Memory B cell (primary cell): ENCODE results near the gene CRYBG3.
A peak's percentile ranks its signal among the peaks of the same experiment; 100 is the strongest.

Experiments used
- ATAC-seq: fragments of 150-1000 bp; cut with Tn5 transposase; 2 replicates; pipeline ENCODE4 v1.10.0; 2021; ENCODE audit warnings: low read depth, mild to moderate bottlenecking, moderate library complexity
- DNase-seq, 2 donors: peaks; one replicate each; pipeline ENCODE4 v3.0.0; 2022; ENCODE audit warnings: low spot score in 2 of 2
- H3K27ac Mint-ChIP-seq: one replicate; pipeline ENCODE4 v1.8.0; 2022; ENCODE audit warnings: mild to moderate bottlenecking, moderate library complexity, mixed read lengths
- H3K27me3 Mint-ChIP-seq: one replicate; pipeline ENCODE4 v1.8.0; 2022; ENCODE audit warnings: mixed read lengths
- H3K36me3 Mint-ChIP-seq: one replicate; pipeline ENCODE4 v1.8.0; 2022; ENCODE audit warnings: mild to moderate bottlenecking, mixed read lengths
- H3K4me1 Mint-ChIP-seq: one replicate; pipeline ENCODE4 v1.8.0; 2022; ENCODE audit warnings: mixed read lengths
- H3K4me3 Mint-ChIP-seq: one replicate; pipeline ENCODE4 v1.8.0; 2022; ENCODE audit warnings: mild to moderate bottlenecking, moderate library complexity, mixed read lengths
- H3K9me3 Mint-ChIP-seq: one replicate; pipeline ENCODE4 v1.8.0; 2022; ENCODE audit warnings: mixed read lengths

The CRYBG3 gene

DNA sequence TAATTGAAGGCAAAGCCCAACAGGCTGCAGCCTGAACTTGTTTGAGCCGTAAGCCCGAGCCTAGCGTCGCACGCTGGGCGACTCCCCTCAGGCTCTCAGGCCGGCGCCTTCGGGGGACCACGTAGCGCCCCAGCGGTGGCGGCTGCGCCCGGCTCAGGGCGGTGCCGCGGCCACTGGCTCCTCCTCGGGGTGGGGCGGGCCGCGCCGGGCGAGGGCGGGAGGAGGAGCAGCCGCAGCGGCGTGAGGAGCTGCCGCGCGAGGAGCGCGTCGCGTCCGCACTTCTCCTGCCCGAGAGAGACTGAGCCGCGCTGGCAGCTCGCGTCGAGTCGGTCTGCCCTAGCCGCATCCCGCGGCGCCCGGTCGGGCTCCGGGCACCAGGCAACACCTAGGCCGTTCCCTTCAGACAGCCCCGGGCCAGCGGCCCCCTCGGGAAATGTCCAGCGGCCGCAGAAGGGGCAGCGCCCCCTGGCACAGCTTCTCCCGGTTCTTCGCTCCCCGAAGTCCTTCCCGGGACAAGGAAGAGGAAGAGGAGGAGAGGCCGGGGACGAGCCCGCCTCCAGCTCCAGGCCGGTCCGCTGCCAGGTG lies at the start of gene CRYBG3:
Gene CRYBG3 (plus strand): TSS at position 238 of the 585 bp plus-strand sequence. CDS start 196 bp downstream, at position 434.
- H3K4me1 Mint-ChIP-seq: peaks cover 15% of the 10 kb centered on the region
- no peaks in the 10 kb centered on the region for H3K36me3 Mint-ChIP-seq
- DNase-seq: peak; percentile 74 to 77
- peak within 1 kb of the TSS; percentile 13 for H3K27ac Mint-ChIP-seq
- no peaks in the 10 kb centered on the region for H3K9me3 Mint-ChIP-seq
- peaks cover 20% of the 10 kb centered on the region for H3K27me3 Mint-ChIP-seq
- peak within 1 kb of the TSS; percentile 90 for H3K4me3 Mint-ChIP-seq
- ATAC-seq: peak; percentile 96

DNA sequence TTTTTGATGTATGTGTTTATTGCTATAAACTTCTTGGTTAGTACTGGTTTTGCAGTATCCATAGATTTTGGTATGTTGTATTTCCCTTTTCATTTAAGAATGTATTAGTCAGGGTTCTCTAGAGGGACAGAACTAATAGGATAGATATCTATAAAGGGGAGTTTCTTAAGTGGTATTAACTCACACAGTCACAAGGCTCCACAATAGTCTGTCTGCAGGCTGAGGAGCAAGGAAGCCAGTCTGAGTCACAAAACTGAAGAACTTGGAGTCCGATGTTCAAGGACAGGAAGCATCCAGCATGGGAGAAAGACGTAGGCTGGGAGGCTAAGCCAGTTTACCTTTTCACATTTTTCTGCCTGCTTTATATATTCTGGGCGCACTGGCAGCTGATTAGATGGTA lies 48.9 kb upstream of the CRYBG3 start:
- Mint-ChIP-seq H3K4me1 (no peaks in the 10 kb centered on the region), H3K36me3 (peaks cover 24% of the 10 kb centered on the region), H3K4me3 (no peak overlapping the region), H3K9me3 (no peaks in the 10 kb centered on the region), H3K27me3 (no peaks in the 10 kb centered on the region), H3K27ac (no peak overlapping the region)
- DNase-seq (no peak), ATAC-seq (no peak)

DNA sequence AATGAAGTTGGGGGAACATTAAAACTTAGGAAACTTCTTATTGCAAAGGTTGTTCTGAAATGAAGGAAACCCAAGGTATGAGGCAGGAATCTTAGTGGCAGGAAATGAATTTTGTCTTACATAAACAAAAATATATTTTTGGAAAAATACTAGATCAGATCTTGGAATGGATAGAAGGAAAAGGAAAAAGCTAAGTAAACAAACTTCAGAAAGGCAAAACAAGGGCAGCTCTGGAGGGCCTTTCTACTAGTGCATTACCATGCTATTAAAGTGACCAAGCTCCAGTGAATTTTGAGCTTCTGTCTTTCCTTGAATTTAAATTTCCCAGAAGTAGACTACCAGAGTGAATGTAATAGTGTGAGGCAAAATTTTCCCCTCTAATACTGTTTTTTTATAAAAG lies 43.7 kb upstream of the CRYBG3 start:
- Mint-ChIP-seq H3K27ac (no peak overlapping the region), H3K4me3 (no peak overlapping the region), H3K4me1 (no peaks in the 10 kb centered on the region), H3K9me3 (no peaks in the 10 kb centered on the region), H3K27me3 (no peaks in the 10 kb centered on the region), H3K36me3 (peaks cover 9% of the 10 kb centered on the region)
- no peak for ATAC-seq
- no peak for DNase-seq

DNA sequence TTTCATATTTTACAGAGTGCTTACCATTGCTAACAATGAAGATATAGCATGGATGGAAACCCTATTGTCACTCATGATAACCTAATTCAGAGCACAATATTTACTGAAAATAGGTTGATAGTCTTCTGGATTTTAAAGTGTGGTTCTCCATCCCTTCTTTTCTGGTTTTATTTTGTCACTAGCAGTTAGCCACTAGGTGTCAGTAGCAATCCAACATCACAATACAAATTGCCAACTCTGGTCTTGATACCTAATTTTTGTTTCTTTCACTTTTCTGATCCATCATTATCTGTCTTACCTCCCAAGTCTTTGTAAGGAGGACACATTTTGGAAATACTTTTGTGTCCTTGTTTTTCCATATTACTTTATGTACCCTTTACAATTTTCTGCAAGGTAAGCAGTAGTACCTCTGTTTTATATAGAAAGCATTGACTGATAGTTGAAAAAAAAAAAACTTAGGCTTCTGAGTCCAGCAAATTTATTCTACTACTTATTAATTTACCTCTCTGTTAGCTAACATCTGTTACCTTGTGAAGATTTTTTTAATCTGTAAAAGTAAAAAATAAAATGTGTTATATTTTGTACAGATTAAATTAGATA lies 28.3 kb upstream of the CRYBG3 start:
- DNase-seq: peak in 1 of 2 donors; percentile 36
- no peaks in the 10 kb centered on the region for H3K27me3 Mint-ChIP-seq

DNA sequence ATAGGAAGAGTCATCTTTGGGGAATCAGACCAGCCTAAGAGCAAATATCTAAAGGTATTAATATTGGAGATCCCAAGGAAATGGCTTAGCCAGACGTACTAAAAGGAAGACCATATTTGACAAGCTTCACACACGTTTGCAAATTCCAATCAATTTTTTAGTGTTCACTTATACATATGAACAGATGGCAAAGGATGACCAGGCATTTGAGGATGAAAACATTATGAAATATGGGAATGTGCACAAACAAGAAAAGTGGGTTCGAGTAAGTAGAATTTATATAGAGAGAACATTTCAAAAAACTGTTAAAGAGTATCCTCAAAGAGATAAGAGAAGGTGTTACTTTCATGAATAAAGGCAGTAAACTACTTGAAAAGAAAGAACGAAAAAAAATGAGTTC lies 25.9 kb upstream of the CRYBG3 start:
- H3K36me3 Mint-ChIP-seq: no peaks in the 10 kb centered on the region
- H3K4me3 Mint-ChIP-seq: no peak overlapping the region
- DNase-seq (no peak), ATAC-seq (no peak)
- no peak overlapping the region for H3K27ac Mint-ChIP-seq
- H3K4me1 Mint-ChIP-seq: no peaks in the 10 kb centered on the region
- no peaks in the 10 kb centered on the region for H3K9me3 Mint-ChIP-seq
- H3K27me3 Mint-ChIP-seq: no peaks in the 10 kb centered on the region

More for the DNA sequence above, 28.3 kb upstream of the CRYBG3 start:
- H3K4me1 Mint-ChIP-seq: no peaks in the 10 kb centered on the region
- no peak for ATAC-seq
- no peak overlapping the region for H3K27ac Mint-ChIP-seq
- H3K36me3 Mint-ChIP-seq: no peaks in the 10 kb centered on the region
- H3K9me3 Mint-ChIP-seq: no peaks in the 10 kb centered on the region
- no peak overlapping the region for H3K4me3 Mint-ChIP-seq

DNA sequence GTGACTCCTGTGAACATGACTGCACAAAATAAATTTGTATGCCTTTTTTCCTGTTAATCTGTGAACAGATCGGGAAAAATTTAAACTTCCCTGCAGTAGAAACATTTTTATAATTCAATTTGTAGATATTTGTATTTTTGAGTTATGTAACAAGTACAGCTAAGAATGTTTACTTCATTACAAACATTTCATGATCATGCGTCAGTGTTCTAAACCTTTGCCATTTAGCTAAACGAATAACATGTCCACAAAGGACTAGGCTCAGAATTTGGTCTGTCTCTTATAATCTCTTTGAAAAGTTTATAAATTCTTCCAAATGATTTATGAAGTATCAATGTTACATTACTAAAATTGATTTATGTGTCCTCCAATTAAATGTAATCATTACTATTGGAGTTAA lies 17.3 kb upstream of the CRYBG3 start:
- no peaks in the 10 kb centered on the region for H3K27me3 Mint-ChIP-seq

GRCh38 chr3:97810779-97811390 lies 10.9 kb upstream of the CRYBG3 start:
- H3K27ac Mint-ChIP-seq: no peak overlapping the region
- no peaks in the 10 kb centered on the region for H3K36me3 Mint-ChIP-seq
- DNase-seq (no peak), ATAC-seq (no peak)
- no peaks in the 10 kb centered on the region for H3K4me1 Mint-ChIP-seq
- no peak overlapping the region for H3K4me3 Mint-ChIP-seq
- H3K27me3 Mint-ChIP-seq: no peaks in the 10 kb centered on the region
- no peaks in the 10 kb centered on the region for H3K9me3 Mint-ChIP-seq

More for the DNA sequence above, 17.3 kb upstream of the CRYBG3 start:
- Mint-ChIP-seq H3K9me3 (no peaks in the 10 kb centered on the region), H3K4me1 (no peaks in the 10 kb centered on the region), H3K4me3 (no peak overlapping the region), H3K27ac (no peak overlapping the region), H3K36me3 (peaks cover 2% of the 10 kb centered on the region)
- DNase-seq (no peak), ATAC-seq (no peak)

GRCh38 chr3:97815149-97815917 lies 6.5 kb upstream of the CRYBG3 start:
- no peaks in the 10 kb centered on the region for H3K4me1 Mint-ChIP-seq
- no peaks in the 10 kb centered on the region for H3K36me3 Mint-ChIP-seq
- ATAC-seq: no peak
- no peak overlapping the region for H3K27ac Mint-ChIP-seq
- no peak overlapping the region for H3K4me3 Mint-ChIP-seq
- peaks cover 7% of the 10 kb centered on the region for H3K27me3 Mint-ChIP-seq
- H3K9me3 Mint-ChIP-seq: no peaks in the 10 kb centered on the region
- no peak for DNase-seq

GRCh38 chr3:97816811-97817210 lies 5.0 kb upstream of the CRYBG3 start:
- DNase-seq (no peak), ATAC-seq (no peak)
- Mint-ChIP-seq H3K27ac (no peak overlapping the region), H3K27me3 (peaks cover 10% of the 10 kb centered on the region), H3K36me3 (no peaks in the 10 kb centered on the region), H3K4me1 (no peaks in the 10 kb centered on the region), H3K9me3 (no peaks in the 10 kb centered on the region), H3K4me3 (no peak overlapping the region)

DNA sequence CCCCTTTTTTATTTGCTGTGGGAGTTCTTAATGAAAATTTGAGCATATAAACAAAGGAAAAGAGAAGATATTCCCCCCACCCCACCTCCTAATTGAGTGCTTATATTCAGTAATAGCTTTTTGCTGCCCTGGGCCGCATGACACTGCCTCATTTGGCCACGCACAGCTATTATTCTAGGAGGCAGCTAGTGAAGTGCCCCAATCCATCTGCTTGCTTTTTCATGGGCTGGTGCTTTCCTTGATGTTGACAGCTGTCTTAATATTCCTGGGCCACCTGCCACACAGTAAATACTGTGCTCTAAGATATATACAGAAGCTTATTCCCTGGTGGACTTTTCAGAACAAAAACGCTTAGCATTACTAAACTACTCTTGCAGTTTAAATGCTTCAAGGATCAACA lies 3.8 kb upstream of the CRYBG3 start:
- ATAC-seq (no peak), DNase-seq (no peak)
- Mint-ChIP-seq H3K4me1 (peaks cover 6% of the 10 kb centered on the region), H3K27me3 (peaks cover 13% of the 10 kb centered on the region), H3K27ac (no peak overlapping the region), H3K9me3 (no peaks in the 10 kb centered on the region), H3K4me3 (no peak overlapping the region), H3K36me3 (no peaks in the 10 kb centered on the region)

DNA sequence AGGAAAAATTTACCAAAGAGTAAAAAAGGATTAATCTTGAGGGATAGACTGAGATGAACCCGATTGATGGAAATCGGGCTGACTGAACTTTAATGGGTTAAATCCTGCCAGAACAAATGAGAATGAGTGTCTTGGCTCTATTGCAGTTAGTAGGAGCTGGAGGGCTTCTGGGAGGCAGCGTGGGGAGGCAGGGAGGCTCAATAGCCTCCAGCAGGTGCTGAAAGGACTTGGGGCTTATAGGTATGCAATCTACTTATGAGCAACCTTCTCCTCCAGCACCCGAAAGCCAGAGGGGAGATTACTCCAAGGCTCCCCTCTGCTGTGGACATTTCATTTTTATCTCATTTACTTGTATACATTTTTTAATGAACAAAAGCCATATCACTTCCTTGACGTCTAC lies 1.0 kb upstream of the CRYBG3 start:
- H3K4me3 Mint-ChIP-seq: peak overlapping the region; percentile 90
- H3K4me1 Mint-ChIP-seq: peaks cover 15% of the 10 kb centered on the region
- H3K27ac Mint-ChIP-seq: no peak overlapping the region
- peaks cover 21% of the 10 kb centered on the region for H3K27me3 Mint-ChIP-seq
- H3K9me3 Mint-ChIP-seq: no peaks in the 10 kb centered on the region
- H3K36me3 Mint-ChIP-seq: no peaks in the 10 kb centered on the region
- ATAC-seq (no peak), DNase-seq (no peak)

GRCh38 chr3:97821287-97821773 lies 481 bp upstream of the CRYBG3 start:
- Mint-ChIP-seq H3K36me3 (no peaks in the 10 kb centered on the region), H3K4me3 (peak overlapping the region; percentile 90), H3K4me1 (peaks cover 15% of the 10 kb centered on the region), H3K27ac (no peak overlapping the region), H3K9me3 (no peaks in the 10 kb centered on the region), H3K27me3 (peaks cover 21% of the 10 kb centered on the region)
- ATAC-seq (peak; percentile 45), DNase-seq (no peak)

DNA sequence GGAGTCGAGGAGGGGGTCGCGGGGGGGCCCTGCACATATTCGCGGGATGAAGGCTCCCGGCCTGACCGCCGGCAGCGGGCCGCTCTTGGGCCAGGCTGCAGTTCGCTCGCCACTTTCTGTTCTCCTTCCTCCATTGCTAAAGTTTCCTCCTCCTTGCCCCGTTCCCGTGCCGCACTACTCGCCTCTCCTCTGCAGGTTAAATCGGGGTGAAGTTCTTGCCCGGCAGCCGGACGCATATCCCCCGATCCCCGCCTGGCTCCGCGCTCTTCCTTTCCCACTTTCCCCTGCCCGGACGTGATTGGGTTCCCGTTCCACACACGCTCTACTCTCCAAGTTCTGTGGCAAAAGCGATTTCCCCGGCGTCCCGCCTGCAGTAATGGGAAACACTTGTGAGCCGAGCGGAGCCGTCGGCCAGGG lies 556 bp downstream of the CRYBG3 start:
- Mint-ChIP-seq H3K9me3 (no peaks in the 10 kb centered on the region), H3K4me1 (peaks cover 15% of the 10 kb centered on the region), H3K36me3 (no peaks in the 10 kb centered on the region), H3K4me3 (peak overlapping the region; percentile 90), H3K27me3 (peaks cover 20% of the 10 kb centered on the region), H3K27ac (peak overlapping the region; percentile 13)
- ATAC-seq: peak; percentile 13
- peak in 1 of 2 donors; percentile 4 for DNase-seq
